K562 (cell line): ENCODE measurements around the gene C18orf32.

Experiments used
- ATF1 ChIP-seq, 2 experiments: fragments of 450-650 bp in 1 of 2; IDR thresholded peaks; 2 replicates each; pipeline ENCODE4 v1.6.1; 2016; ENCODE audit warnings: missing compliant biosample characterization in 1 of 2, missing genetic modification characterization in 1 of 2
- CBFB ChIP-seq: sonication (generic); formaldehyde crosslinking; IDR thresholded peaks from 2 replicates; pipeline ENCODE4 v1.4.0; 2020; ENCODE audit warnings: mild to moderate bottlenecking, missing genetic modification reagents
- ELF1 ChIP-seq: fragments of 200-800 bp; sonication (Bioruptor generic); IDR thresholded peaks from 2 replicates; pipeline ENCODE4 v1.6.1; 2016; ENCODE audit warnings: missing genetic modification characterization, missing compliant biosample characterization
- ETS1 ChIP-seq: conservative IDR thresholded peaks from 2 replicates; pipeline ENCODE4 v1.6.1; 2011; ENCODE audit warnings: low read depth, mild to moderate bottlenecking, low read length; ENCODE audit not compliant: control insufficient read depth
- NFIC ChIP-seq: fragments of 450-650 bp; IDR thresholded peaks from 2 replicates; pipeline ENCODE4 v1.6.1; 2017; ENCODE audit warnings: mild to moderate bottlenecking, inconsistent platforms
- NR3C1 ChIP-seq: sonication (generic); formaldehyde crosslinking; IDR thresholded peaks from 2 replicates; pipeline ENCODE4 v1.8.1; 2022; ENCODE audit warnings: missing genetic modification reagents
- PHF8 ChIP-seq: fragments of 200-600 bp; sonication (generic); IDR thresholded peaks from 2 replicates; pipeline ENCODE4 v1.6.1; 2012; ENCODE audit warnings: mixed run types, mild to moderate bottlenecking, inconsistent platforms, low read length, moderate library complexity, borderline replicate concordance
- POLR2A ChIP-seq: fragments of 450-650 bp; conservative IDR thresholded peaks from 2 replicates; pipeline ENCODE4 v1.6.1; 2016
- REST ChIP-seq, 2 experiments: fragments of 450-650 bp; formaldehyde crosslinking in 1 of 2; IDR thresholded peaks; 2 replicates each; pipeline versions ENCODE4 v1.4.0 to v1.6.1; 2014 to 2020; ENCODE audit warnings: mild to moderate bottlenecking in 2 of 2, borderline replicate concordance in 1 of 2, low read depth in 1 of 2
- SRSF3 ChIP-seq: fragments of 200-400 bp; formaldehyde crosslinking; IDR thresholded peaks from 2 replicates; pipeline ENCODE4 v1.6.1; 2016; ENCODE audit warnings: mild to moderate bottlenecking, low read length, moderate library complexity; ENCODE audit not compliant: insufficient read depth
- ZNF133 ChIP-seq: fragments of 250-450 bp; sonication (Bioruptor Pico); IDR thresholded peaks from 2 replicates; pipeline ENCODE4 v1.4.0; 2020; ENCODE audit warnings: mild to moderate bottlenecking
- ZNF263 ChIP-seq: sonication (generic); formaldehyde crosslinking; IDR thresholded peaks from 2 replicates; pipeline ENCODE4 v1.8.0; 2022; ENCODE audit warnings: mild to moderate bottlenecking, missing genetic modification reagents, borderline replicate concordance
- TF ChIP-seq, protein P1 (sequence below), 3 experiments: IDR thresholded peaks in 2 of 3; conservative IDR thresholded peaks in 1 of 3; 2 replicates each; pipeline ENCODE4 v1.5.1; 2011 to 2012; ENCODE audit warnings: low read length in 3 of 3, mild to moderate bottlenecking in 3 of 3, control low read depth in 2 of 3, improper control_type of control experiment in 1 of 3, inconsistent platforms in 1 of 3, low read depth in 1 of 3, mixed read lengths in 1 of 3, moderate library complexity in 1 of 3; ENCODE audit not compliant: insufficient read depth in 2 of 3
- TF ChIP-seq, protein P2 (sequence below): sonication (generic); formaldehyde crosslinking; IDR thresholded peaks from 2 replicates; pipeline ENCODE4 v1.8.1; 2023; ENCODE audit warnings: mild to moderate bottlenecking, missing genetic modification reagents

GRCh38 chr18:49471532-49471931 is 15.5 kb downstream of the C18orf32 start:
- TF ChIP-seq, protein P1, sequence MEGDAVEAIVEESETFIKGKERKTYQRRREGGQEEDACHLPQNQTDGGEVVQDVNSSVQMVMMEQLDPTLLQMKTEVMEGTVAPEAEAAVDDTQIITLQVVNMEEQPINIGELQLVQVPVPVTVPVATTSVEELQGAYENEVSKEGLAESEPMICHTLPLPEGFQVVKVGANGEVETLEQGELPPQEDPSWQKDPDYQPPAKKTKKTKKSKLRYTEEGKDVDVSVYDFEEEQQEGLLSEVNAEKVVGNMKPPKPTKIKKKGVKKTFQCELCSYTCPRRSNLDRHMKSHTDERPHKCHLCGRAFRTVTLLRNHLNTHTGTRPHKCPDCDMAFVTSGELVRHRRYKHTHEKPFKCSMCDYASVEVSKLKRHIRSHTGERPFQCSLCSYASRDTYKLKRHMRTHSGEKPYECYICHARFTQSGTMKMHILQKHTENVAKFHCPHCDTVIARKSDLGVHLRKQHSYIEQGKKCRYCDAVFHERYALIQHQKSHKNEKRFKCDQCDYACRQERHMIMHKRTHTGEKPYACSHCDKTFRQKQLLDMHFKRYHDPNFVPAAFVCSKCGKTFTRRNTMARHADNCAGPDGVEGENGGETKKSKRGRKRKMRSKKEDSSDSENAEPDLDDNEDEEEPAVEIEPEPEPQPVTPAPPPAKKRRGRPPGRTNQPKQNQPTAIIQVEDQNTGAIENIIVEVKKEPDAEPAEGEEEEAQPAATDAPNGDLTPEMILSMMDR (IDR thresholded peaks at IDR 0.05 in 2 of 3, conservative IDR thresholded peaks at IDR 0.05 in 1 of 3; ENCODE audit: insufficient read depth in 2 of 3, low read depth in 1 of 3, low read length in 3 of 3), result no peak
- TF ChIP-seq REST (IDR thresholded peaks at IDR 0.05; ENCODE audit: borderline replicate concordance) (no peak), REST (CRISPR knock-in tag; IDR thresholded peaks at IDR 0.05; ENCODE audit: low read depth) (no peak), SRSF3 (no peak), ZNF133 (no peak), CBFB (CRISPR knock-in tag) (no peak), ETS1 (no peak), ZNF263 (CRISPR knock-in tag) (no peak), ATF1 (CRISPR knock-in tag; IDR thresholded peaks at IDR 0.05) (no peak), ATF1 (tag; IDR thresholded peaks at IDR 0.05) (no peak), PHF8 (no peak), NR3C1 (no peak), NFIC (no peak), ELF1 (tag) (no peak), POLR2A (no peak)
- TF ChIP-seq, protein P2, sequence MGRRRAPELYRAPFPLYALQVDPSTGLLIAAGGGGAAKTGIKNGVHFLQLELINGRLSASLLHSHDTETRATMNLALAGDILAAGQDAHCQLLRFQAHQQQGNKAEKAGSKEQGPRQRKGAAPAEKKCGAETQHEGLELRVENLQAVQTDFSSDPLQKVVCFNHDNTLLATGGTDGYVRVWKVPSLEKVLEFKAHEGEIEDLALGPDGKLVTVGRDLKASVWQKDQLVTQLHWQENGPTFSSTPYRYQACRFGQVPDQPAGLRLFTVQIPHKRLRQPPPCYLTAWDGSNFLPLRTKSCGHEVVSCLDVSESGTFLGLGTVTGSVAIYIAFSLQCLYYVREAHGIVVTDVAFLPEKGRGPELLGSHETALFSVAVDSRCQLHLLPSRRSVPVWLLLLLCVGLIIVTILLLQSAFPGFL, result no peak
